Measurements from ENCODE around the gene SPRYD7. TPM values are rescaled to one million over a fixed set of nuclear protein-coding genes. Genes with fewer than 3 reads are reported as not detected.

Gene SPRYD7
- total RNA-seq, 2 donors from 2014 or later: 2.0 to 5.6 TPM

GRCh38 chr13:49897713-49898112, 38.4 kb downstream of the SPRYD7 start:
- H3K27me3 ChIP-seq (ENCODE audit: control insufficient read depth, insufficient read depth, low read length, poor library complexity, severe bottlenecking): no peaks in the 10 kb centered on the region
- H3K27ac ChIP-seq (ENCODE audit: low read depth, low read length): no peak overlapping the region
- Mint-ChIP-seq H3K27me3 (ENCODE audit: insufficient read depth) (no peaks in the 10 kb centered on the region), H3K27ac (no peak overlapping the region), H3K36me3 (ENCODE audit: low read depth) (no peaks in the 10 kb centered on the region), H3K4me3 (no peak overlapping the region), H3K4me1 (no peaks in the 10 kb centered on the region), H3K9me3 (no peaks in the 10 kb centered on the region)
- no peaks in the 10 kb centered on the region for H3K9me3 ChIP-seq (ENCODE audit: control insufficient read depth, low read length)
- WGBS, 2 experiments (ENCODE audit: insufficient coverage in 1 of 2, insufficient read length in 1 of 2): 95% methylated on average over 2 of the region's 3 CpGs
- no peak overlapping the region for H3K4me3 ChIP-seq (ENCODE audit: low read length)
- no peaks in the 10 kb centered on the region for H3K36me3 ChIP-seq (ENCODE audit: control insufficient read depth, insufficient read depth, low read length)
- DNase-seq: no peak
- H3K4me1 ChIP-seq (ENCODE audit: control insufficient read depth, insufficient read depth, low read length): no peaks in the 10 kb centered on the region
- H3K9ac ChIP-seq (ENCODE audit: extremely low read depth, low read length, poor library complexity, severe bottlenecking): no peak overlapping the region
- no peak for TF ChIP-seq CTCF (conservative IDR thresholded peaks at IDR 0.05)

- no peaks in the 10 kb centered on the region for H3K36me3 ChIP-seq (ENCODE audit: control insufficient read depth, insufficient read depth, low read length)
- no peak overlapping the region for H3K4me3 Mint-ChIP-seq
- H3K4me1 ChIP-seq (ENCODE audit: control insufficient read depth, insufficient read depth, low read length): no peaks in the 10 kb centered on the region
- no peaks in the 10 kb centered on the region for H3K36me3 Mint-ChIP-seq (ENCODE audit: low read depth)
- H3K27ac ChIP-seq (ENCODE audit: low read depth, low read length): no peak overlapping the region
- no peak overlapping the region for H3K4me3 ChIP-seq (ENCODE audit: low read length)
- H3K4me1 Mint-ChIP-seq: no peaks in the 10 kb centered on the region
- H3K27me3 Mint-ChIP-seq (ENCODE audit: insufficient read depth): no peaks in the 10 kb centered on the region
- no peak for TF ChIP-seq CTCF (conservative IDR thresholded peaks at IDR 0.05)
- H3K9ac ChIP-seq (ENCODE audit: extremely low read depth, low read length, poor library complexity, severe bottlenecking): no peak overlapping the region
- H3K27ac Mint-ChIP-seq: no peak overlapping the region
- no peaks in the 10 kb centered on the region for H3K9me3 Mint-ChIP-seq
- DNase-seq: no peak
- no peaks in the 10 kb centered on the region for H3K27me3 ChIP-seq (ENCODE audit: control insufficient read depth, insufficient read depth, low read length, poor library complexity, severe bottlenecking)
- 92 to 100% methylated on average over 1 to 4 of the region's 4 CpGs for WGBS, 2 experiments (ENCODE audit: insufficient coverage in 1 of 2, insufficient read length in 1 of 2)
- no peaks in the 10 kb centered on the region for H3K9me3 ChIP-seq (ENCODE audit: control insufficient read depth, low read length)
These were observed 40.3 kb downstream of the SPRYD7 start for GRCh38 chr13:49895826-49896225.

GRCh38 chr13:49893591-49893990, 42.5 kb downstream of the SPRYD7 start:
- Mint-ChIP-seq H3K27me3 (ENCODE audit: insufficient read depth) (no peaks in the 10 kb centered on the region), H3K4me1 (no peaks in the 10 kb centered on the region), H3K4me3 (no peak overlapping the region), H3K27ac (no peak overlapping the region), H3K36me3 (ENCODE audit: low read depth) (no peaks in the 10 kb centered on the region), H3K9me3 (peaks cover 4% of the 10 kb centered on the region)
- no peaks in the 10 kb centered on the region for H3K4me1 ChIP-seq (ENCODE audit: control insufficient read depth, insufficient read depth, low read length)
- H3K27ac ChIP-seq (ENCODE audit: low read depth, low read length): no peak overlapping the region
- H3K36me3 ChIP-seq (ENCODE audit: control insufficient read depth, insufficient read depth, low read length): no peaks in the 10 kb centered on the region
- no peak for DNase-seq
- no peaks in the 10 kb centered on the region for H3K27me3 ChIP-seq (ENCODE audit: control insufficient read depth, insufficient read depth, low read length, poor library complexity, severe bottlenecking)
- 78 to 100% methylated on average over 2 to 3 of the region's 3 CpGs for WGBS, 2 experiments (ENCODE audit: insufficient coverage in 1 of 2, insufficient read length in 1 of 2)
- TF ChIP-seq CTCF (conservative IDR thresholded peaks at IDR 0.05): no peak
- no peaks in the 10 kb centered on the region for H3K9me3 ChIP-seq (ENCODE audit: control insufficient read depth, low read length)
- no peak overlapping the region for H3K4me3 ChIP-seq (ENCODE audit: low read length)
- H3K9ac ChIP-seq (ENCODE audit: extremely low read depth, low read length, poor library complexity, severe bottlenecking): no peak overlapping the region
